GM12865 (cell line): ENCODE measurements around the gene PCDH9.

Source experiments
- DNase-seq: peaks from one replicate; pipeline ENCODE4 v3.0.0; 2010; ENCODE audit warnings: low read depth
- H3K4me3 ChIP-seq: 2 replicates; pipeline ENCODE4 v1.5.1; 2011; ENCODE audit warnings: mild to moderate bottlenecking, low read depth, low read length, control low read depth
- CTCF ChIP-seq: IDR thresholded peaks from 2 replicates; pipeline ENCODE4 v1.5.1; 2011; ENCODE audit warnings: low read length, control low read depth, low read depth, inconsistent platforms; ENCODE audit not compliant: insufficient read depth; ENCODE audit errors: missing control alignments

The PCDH9 gene

GRCh38 chr13:67122251-67122650 is 107.9 kb downstream of the PCDH9 start:
- TF ChIP-seq CTCF = no peak
- no peak overlapping the region for H3K4me3 ChIP-seq
- no peak for DNase-seq

GRCh38 chr13:67120872-67121531 is 109.1 kb downstream of the PCDH9 start:
- no peak for TF ChIP-seq CTCF
- no peak overlapping the region for H3K4me3 ChIP-seq
- no peak for DNase-seq

- no peak for TF ChIP-seq CTCF
- DNase-seq = no peak
- no peak overlapping the region for H3K4me3 ChIP-seq
These were observed 110.6 kb downstream of the PCDH9 start for GRCh38 chr13:67119481-67119894.

GRCh38 chr13:67118277-67118676 is 111.9 kb downstream of the PCDH9 start:
- no peak for DNase-seq
- no peak overlapping the region for H3K4me3 ChIP-seq

GRCh38 chr13:67117010-67117550 is 113.1 kb downstream of the PCDH9 start:
- no peak for TF ChIP-seq CTCF
- no peak for DNase-seq
- no peak overlapping the region for H3K4me3 ChIP-seq

More at GRCh38 chr13:67118277-67118676, 111.9 kb downstream of the PCDH9 start:
- no peak for TF ChIP-seq CTCF

- TF ChIP-seq CTCF = no peak
- DNase-seq = no peak
- H3K4me3 ChIP-seq = no peak overlapping the region
These were observed 122.2 kb downstream of the PCDH9 start for GRCh38 chr13:67107979-67108378.

GRCh38 chr13:67106502-67107057 is 123.6 kb downstream of the PCDH9 start:
- no peak overlapping the region for H3K4me3 ChIP-seq
- no peak for DNase-seq
- no peak for TF ChIP-seq CTCF
